ENCODE results near the gene USP49. TPM values are rescaled to one million over a fixed set of nuclear protein-coding genes. Genes with fewer than 3 reads are reported as not detected.

The USP49 gene
- total RNA-seq, 2 experiments from 2014 or later, result 5.8 to 6.0 TPM

- CTCF ChIA-PET, result interaction anchor here (0.5 to 2.6 kb wide), 2 partner anchors 266 to 494 kb away, joined by 3 to 8 read pairs; no protein-coding TSS in a partner anchor
- POLR2A ChIA-PET, result no interaction called here
These were observed 117.5 kb downstream of the USP49 start for GRCh38 chr6:41777551-41778285.

GRCh38 chr6:41775293-41775882 lies 119.8 kb downstream of the USP49 start:
- CTCF ChIA-PET, result interaction anchor here (0.8 to 2.6 kb wide), 7 partner anchors 12 to 269 kb away, joined by 3 to 8 read pairs (median 4); partner anchors contain the start of gene TOMM6
- POLR2A ChIA-PET, result no interaction called here

GRCh38 chr6:41774841-41775240 lies 120.3 kb downstream of the USP49 start:
- ChIA-PET POLR2A (no interaction called here), CTCF (interaction anchor here (0.6 to 1.3 kb wide), 3 partner anchors 19 to 41 kb away, joined by 3 to 7 read pairs (median 4); no protein-coding TSS in a partner anchor)

- ChIA-PET CTCF (no interaction called here), POLR2A (no interaction called here)
These were observed 123.9 kb downstream of the USP49 start for GRCh38 chr6:41771058-41771983.

- ChIA-PET CTCF (no interaction called here), POLR2A (no interaction called here)
These were observed 124.7 kb downstream of the USP49 start for GRCh38 chr6:41770381-41771057.

GRCh38 chr6:41769376-41769775 lies 125.8 kb downstream of the USP49 start:
- POLR2A ChIA-PET, result no interaction called here
- CTCF ChIA-PET, result interaction anchor here (1.0 kb wide), 1 partner anchor 86 kb away, joined by 4 read pairs; no protein-coding TSS in a partner anchor

GRCh38 chr6:41768545-41769308 lies 126.4 kb downstream of the USP49 start:
- POLR2A ChIA-PET, result no interaction called here
- CTCF ChIA-PET, result interaction anchor here (1.0 kb wide), 1 partner anchor 85 kb away, joined by 4 read pairs; no protein-coding TSS in a partner anchor

GRCh38 chr6:41767112-41767833 lies 127.9 kb downstream of the USP49 start:
- POLR2A ChIA-PET, result no interaction called here
- CTCF ChIA-PET, result interaction anchor here (0.6 kb wide), 1 partner anchor 15 kb away, joined by 4 read pairs; no protein-coding TSS in a partner anchor

GRCh38 chr6:41766043-41766664 lies 129.0 kb downstream of the USP49 start:
- ChIA-PET CTCF (interaction anchor here (0.6 kb wide), 1 partner anchor 144 kb away, joined by 3 read pairs; no protein-coding TSS in a partner anchor), POLR2A (interaction anchor here (0.6 kb wide), 1 partner anchor 22 kb away, joined by 3 read pairs; no protein-coding TSS in a partner anchor)

GRCh38 chr6:41763470-41763869 lies 131.7 kb downstream of the USP49 start:
- ChIA-PET CTCF (no interaction called here), POLR2A (no interaction called here)

GRCh38 chr6:41759905-41760579 lies 135.1 kb downstream of the USP49 start:
- POLR2A ChIA-PET, result no interaction called here
- CTCF ChIA-PET, result no interaction called here

- ChIA-PET CTCF (no interaction called here), POLR2A (no interaction called here)
These were observed 135.9 kb downstream of the USP49 start for GRCh38 chr6:41759106-41759904.

- CTCF ChIA-PET, result no interaction called here
- POLR2A ChIA-PET, result no interaction called here
These were observed 136.5 kb downstream of the USP49 start for GRCh38 chr6:41758641-41759035.

- CTCF ChIA-PET, result no interaction called here
- POLR2A ChIA-PET, result no interaction called here
These were observed 137.1 kb downstream of the USP49 start for GRCh38 chr6:41757931-41758640.

- ChIA-PET POLR2A (no interaction called here), CTCF (no interaction called here)
These were observed 137.9 kb downstream of the USP49 start for GRCh38 chr6:41757271-41757670.

- ChIA-PET POLR2A (no interaction called here), CTCF (interaction anchor here (0.5 kb wide), 1 partner anchor 18 kb away, joined by 3 read pairs; no protein-coding TSS in a partner anchor)
These were observed 138.8 kb downstream of the USP49 start for GRCh38 chr6:41756354-41756753.
